K562 (cell line): ENCODE measurements around the gene ITGA3.

Source experiments
- BRD9 ChIP-seq: fragments of 450-650 bp; IDR thresholded peaks from 2 replicates; pipeline ENCODE4 v1.6.1; 2018; ENCODE audit warnings: low read depth; ENCODE audit not compliant: partially characterized antibody
- CTCF ChIP-seq, 3 experiments: IDR thresholded peaks in 2 of 3; conservative IDR thresholded peaks in 1 of 3; 2 replicates each; pipeline ENCODE4 v1.5.1; 2011 to 2012; ENCODE audit warnings: low read length in 3 of 3, mild to moderate bottlenecking in 3 of 3, control low read depth in 2 of 3, improper control_type of control experiment in 1 of 3, inconsistent platforms in 1 of 3, low read depth in 1 of 3, mixed read lengths in 1 of 3, moderate library complexity in 1 of 3; ENCODE audit not compliant: insufficient read depth in 2 of 3
- EZH2 ChIP-seq: IDR thresholded peaks from 2 replicates; pipeline ENCODE4 v1.6.1; 2012; ENCODE audit warnings: low read depth, mild to moderate bottlenecking, inconsistent platforms, low read length, borderline replicate concordance
- YY1 ChIP-seq, 3 experiments: IDR thresholded peaks; 2 replicates each; pipeline ENCODE4 v1.6.1; 2011; ENCODE audit warnings: low read length in 2 of 3, mild to moderate bottlenecking in 2 of 3, moderate library complexity in 2 of 3, borderline replicate concordance in 1 of 3, control low read depth in 1 of 3, low read depth in 1 of 3; ENCODE audit not compliant: insufficient read depth in 3 of 3, insufficient replicate concordance in 2 of 3, control insufficient read depth in 1 of 3, insufficient read length in 1 of 3; ENCODE audit errors: extremely low read depth in 1 of 3

- TF ChIP-seq BRD9: no peak
- no peak for TF ChIP-seq YY1 (IDR thresholded peaks at IDR 0.05; ENCODE audit: borderline replicate concordance in 1 of 3, control insufficient read depth in 1 of 3, extremely low read depth in 1 of 3, insufficient read depth in 3 of 3, insufficient read length in 1 of 3, insufficient replicate concordance in 2 of 3, low read depth in 1 of 3, low read length in 2 of 3)
- no peak for TF ChIP-seq EZH2
- no peak for TF ChIP-seq CTCF (IDR thresholded peaks at IDR 0.05 in 2 of 3, conservative IDR thresholded peaks at IDR 0.05 in 1 of 3; ENCODE audit: insufficient read depth in 2 of 3, low read depth in 1 of 3, low read length in 3 of 3)
These were observed 12.4 kb upstream of the ITGA3 start for GRCh38 chr17:50043290-50044148.
